ENCODE measurements around the gene DBNL. TPM values are rescaled to one million over a fixed set of nuclear protein-coding genes. Genes with fewer than 3 reads are reported as not detected.

Gene DBNL
- total RNA-seq, 2 donors from 2014 or later: 91.1 to 104 TPM

DNA sequence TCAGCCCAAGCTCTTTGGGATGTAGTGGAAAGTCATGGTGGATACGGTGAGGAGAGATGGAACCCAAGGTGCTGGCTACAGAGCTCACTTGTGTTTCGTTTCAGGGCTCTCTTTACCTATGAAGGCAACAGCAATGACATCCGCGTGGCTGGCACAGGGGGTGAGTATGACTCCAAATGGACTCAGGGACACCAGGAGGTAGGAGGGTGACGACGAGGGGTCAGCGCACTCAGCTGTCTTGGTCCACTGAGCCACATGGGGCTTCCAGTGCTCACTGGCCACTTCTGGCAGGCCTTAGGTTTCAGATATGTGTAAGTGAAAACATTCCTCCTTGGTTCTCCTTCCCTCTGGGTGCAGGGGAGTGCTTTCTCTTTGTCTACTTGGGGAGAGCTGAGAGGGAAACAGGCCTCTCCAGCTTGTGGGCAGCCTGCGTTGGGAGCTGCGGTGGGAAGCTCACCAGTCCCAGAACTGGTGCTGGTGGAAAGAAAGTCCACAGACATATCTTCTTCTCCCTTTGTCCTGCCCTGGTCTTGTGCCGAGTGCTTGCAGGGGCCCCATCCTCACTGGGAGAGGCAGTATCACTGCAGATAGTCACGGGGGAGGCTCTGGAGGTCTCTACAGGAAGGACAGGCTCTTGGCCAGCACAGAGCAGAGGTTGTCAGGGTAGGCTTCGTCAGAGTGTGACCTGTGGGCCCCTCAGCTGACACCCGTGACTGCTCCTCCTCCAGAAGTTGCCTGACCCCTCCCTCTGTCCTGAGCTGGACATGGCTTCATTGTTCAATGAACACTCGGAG, 5.8 kb downstream of the DBNL start:
- DNase-seq: no peak
- Mint-ChIP-seq H3K27ac (peak overlapping the region; percentile 99), H3K4me3 (no peak overlapping the region), H3K27me3 (no peaks in the 10 kb centered on the region), H3K36me3 (ENCODE audit: low read depth) (peaks cover 7% of the 10 kb centered on the region), H3K4me1 (peaks cover 50% of the 10 kb centered on the region)
- no peak for ATAC-seq
- no peaks in the 10 kb centered on the region for H3K9me3 ChIP-seq (ENCODE audit: control insufficient read depth, low read length, poor library complexity, severe bottlenecking)

DNA sequence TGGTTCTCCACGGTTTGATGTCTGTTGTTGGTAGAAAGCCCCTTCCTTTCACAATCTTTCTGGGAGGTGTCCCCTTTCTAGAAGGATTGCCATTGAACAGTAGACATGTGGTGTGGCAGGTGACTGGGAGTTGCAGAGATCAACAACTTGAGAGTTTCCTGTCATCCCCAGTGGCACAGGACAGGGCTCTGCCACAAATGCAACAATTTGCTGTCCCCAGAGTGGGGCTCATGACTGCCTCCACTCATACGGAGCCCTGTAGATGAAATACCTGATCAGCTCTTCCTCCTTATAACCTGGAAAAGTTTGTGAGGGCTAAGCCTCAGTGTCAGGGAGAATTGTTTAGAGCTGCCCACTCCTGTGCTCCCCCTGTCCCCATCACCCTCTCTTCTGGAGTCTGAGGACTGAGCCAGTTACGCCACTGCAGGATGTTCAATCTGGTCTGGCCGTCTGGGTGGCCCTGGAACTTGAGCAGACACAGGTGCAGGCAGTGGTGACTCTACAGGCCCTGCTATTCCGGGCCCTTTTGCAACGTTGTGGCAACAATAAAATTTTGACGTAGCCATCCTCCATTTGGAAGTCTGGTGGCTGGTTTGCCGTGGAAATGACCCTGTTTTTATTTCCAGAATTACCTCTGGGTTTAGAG, 6.5 kb downstream of the DBNL start:
- H3K27ac Mint-ChIP-seq: peak overlapping the region; percentile 72
- H3K9me3 ChIP-seq (ENCODE audit: control insufficient read depth, low read length, poor library complexity, severe bottlenecking): no peaks in the 10 kb centered on the region
- ATAC-seq (no peak), DNase-seq (no peak)
- H3K4me3 Mint-ChIP-seq: no peak overlapping the region
- peaks cover 46% of the 10 kb centered on the region for H3K4me1 Mint-ChIP-seq
- no peaks in the 10 kb centered on the region for H3K27me3 Mint-ChIP-seq
- H3K36me3 Mint-ChIP-seq (ENCODE audit: low read depth): peaks cover 7% of the 10 kb centered on the region

DNA sequence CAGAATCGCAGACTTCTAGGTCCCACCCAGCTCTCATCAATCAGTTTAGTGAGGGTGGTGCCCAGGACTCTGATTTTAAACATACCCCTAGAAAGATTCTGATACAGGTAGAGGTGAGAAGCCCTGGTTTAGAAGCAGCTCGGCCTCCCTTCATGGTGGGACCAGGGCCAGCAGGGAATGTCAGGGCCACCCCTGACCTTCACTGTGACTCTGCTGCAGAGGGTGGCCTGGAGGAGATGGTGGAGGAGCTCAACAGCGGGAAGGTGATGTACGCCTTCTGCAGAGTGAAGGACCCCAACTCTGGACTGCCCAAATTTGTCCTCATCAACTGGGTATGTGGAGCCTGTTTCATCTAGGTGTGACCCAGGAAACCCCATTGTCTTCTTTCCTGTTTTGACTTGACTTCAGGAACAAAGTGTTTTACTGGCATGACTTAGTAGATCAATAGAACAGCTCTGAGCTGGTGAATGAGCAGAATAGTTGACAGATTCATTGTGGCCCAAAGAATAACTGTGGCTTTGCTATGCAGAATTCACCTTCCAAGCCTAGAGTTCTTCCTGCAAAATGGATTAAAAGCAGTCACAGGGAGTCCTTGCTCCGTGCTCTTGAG, 7.2 kb downstream of the DBNL start:
- DNase-seq: no peak
- peaks cover 40% of the 10 kb centered on the region for H3K4me1 Mint-ChIP-seq
- no peak overlapping the region for H3K4me3 Mint-ChIP-seq
- no peak for ATAC-seq
- H3K36me3 Mint-ChIP-seq (ENCODE audit: low read depth): peaks cover 3% of the 10 kb centered on the region
- H3K9me3 ChIP-seq (ENCODE audit: control insufficient read depth, low read length, poor library complexity, severe bottlenecking): no peaks in the 10 kb centered on the region
- H3K27ac Mint-ChIP-seq: peak overlapping the region; percentile 72
- H3K27me3 Mint-ChIP-seq: no peaks in the 10 kb centered on the region

GRCh38 chr7:44052771-44053365, 8.4 kb downstream of the DBNL start:
- DNase-seq (no peak), ATAC-seq (no peak)
- Mint-ChIP-seq H3K4me1 (peaks cover 34% of the 10 kb centered on the region), H3K4me3 (no peak overlapping the region), H3K27me3 (no peaks in the 10 kb centered on the region), H3K36me3 (ENCODE audit: low read depth) (peaks cover 3% of the 10 kb centered on the region), H3K27ac (peak overlapping the region; percentile 72)
- H3K9me3 ChIP-seq (ENCODE audit: control insufficient read depth, low read length, poor library complexity, severe bottlenecking): no peaks in the 10 kb centered on the region

DNA sequence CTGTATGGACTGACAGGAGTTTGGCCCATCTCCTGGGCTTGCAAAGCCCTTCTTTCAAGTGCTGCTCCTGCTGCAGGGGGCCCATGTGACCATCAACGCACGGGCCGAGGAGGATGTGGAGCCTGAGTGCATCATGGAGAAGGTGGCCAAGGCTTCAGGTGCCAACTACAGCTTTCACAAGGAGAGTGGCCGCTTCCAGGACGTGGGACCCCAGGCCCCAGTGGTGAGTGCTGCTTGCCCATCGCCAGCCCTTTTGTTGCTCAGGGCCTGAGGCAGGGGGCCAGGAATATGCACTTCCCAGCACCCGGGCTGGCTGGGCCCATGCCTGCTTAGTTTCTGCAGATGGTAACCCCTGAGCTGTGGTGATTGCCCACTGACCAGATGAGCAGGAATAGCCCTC, 12.2 kb downstream of the DBNL start:
- no peak for ATAC-seq
- Mint-ChIP-seq H3K36me3 (ENCODE audit: low read depth) (peaks cover 5% of the 10 kb centered on the region), H3K27ac (no peak overlapping the region), H3K27me3 (no peaks in the 10 kb centered on the region), H3K4me3 (no peak overlapping the region), H3K4me1 (peaks cover 15% of the 10 kb centered on the region)
- no peak for DNase-seq
- no peaks in the 10 kb centered on the region for H3K9me3 ChIP-seq (ENCODE audit: control insufficient read depth, low read length, poor library complexity, severe bottlenecking)

GRCh38 chr7:44057181-44057848, 12.8 kb downstream of the DBNL start:
- peaks cover 5% of the 10 kb centered on the region for H3K36me3 Mint-ChIP-seq (ENCODE audit: low read depth)
- H3K27me3 Mint-ChIP-seq: no peaks in the 10 kb centered on the region
- DNase-seq: no peak
- ATAC-seq: no peak
- peak overlapping the region; percentile 79 for H3K27ac Mint-ChIP-seq
- no peaks in the 10 kb centered on the region for H3K9me3 ChIP-seq (ENCODE audit: control insufficient read depth, low read length, poor library complexity, severe bottlenecking)
- H3K4me3 Mint-ChIP-seq: no peak overlapping the region
- H3K4me1 Mint-ChIP-seq: peaks cover 12% of the 10 kb centered on the region

DNA sequence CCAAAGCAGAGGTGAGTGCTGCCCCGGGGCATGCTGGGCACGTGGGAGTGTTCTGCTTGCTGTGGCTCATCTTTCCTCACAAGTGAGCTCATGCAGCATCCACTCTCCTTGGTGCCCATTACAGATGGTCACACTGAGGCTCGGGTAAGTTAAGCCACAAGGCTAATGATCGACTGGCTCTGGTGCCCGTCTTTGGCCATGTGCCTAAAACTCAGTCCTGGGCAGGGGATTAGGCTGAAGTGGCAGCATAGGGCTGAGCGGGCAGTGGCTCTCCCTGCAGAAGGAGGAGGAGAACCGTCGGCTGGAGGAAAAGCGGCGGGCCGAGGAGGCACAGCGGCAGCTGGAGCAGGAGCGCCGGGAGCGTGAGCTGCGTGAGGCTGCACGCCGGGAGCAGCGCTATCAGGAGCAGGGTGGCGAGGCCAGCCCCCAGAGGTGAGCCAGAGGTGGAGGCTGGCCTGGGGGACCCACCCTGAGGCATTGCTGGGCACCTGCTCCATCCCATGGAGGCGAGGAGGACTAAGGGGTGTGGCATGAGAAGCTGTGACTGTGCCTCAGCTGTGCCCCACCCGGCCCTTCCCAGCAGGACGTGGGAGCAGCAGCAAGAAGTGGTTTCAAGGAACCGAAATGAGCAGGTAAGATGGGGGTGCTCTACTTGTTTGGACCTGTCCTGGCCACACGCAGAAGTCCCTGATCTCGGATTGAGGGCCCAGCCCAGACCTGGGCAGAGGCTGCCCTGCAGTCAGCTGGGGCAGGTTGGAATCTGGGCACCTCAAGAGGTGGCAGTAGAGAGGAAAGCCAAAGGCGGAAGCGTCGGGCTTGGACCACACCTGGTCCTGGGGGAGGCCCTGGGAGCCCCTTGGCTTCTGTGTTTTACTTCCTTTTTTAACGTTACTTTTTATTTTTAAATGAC, 13.6 kb downstream of the DBNL start:
- peak in 1 of 3 donors; percentile 6 for DNase-seq

GRCh38 chr7:44058759-44059218, 14.3 kb downstream of the DBNL start:
- Mint-ChIP-seq H3K4me3 (peak overlapping the region; percentile 41), H3K27me3 (no peaks in the 10 kb centered on the region), H3K27ac (peak overlapping the region; percentile 27), H3K4me1 (peaks cover 12% of the 10 kb centered on the region), H3K36me3 (ENCODE audit: low read depth) (peaks cover 5% of the 10 kb centered on the region)
- ATAC-seq: peak; percentile 15
- no peaks in the 10 kb centered on the region for H3K9me3 ChIP-seq (ENCODE audit: control insufficient read depth, low read length, poor library complexity, severe bottlenecking)
- DNase-seq: peak in 1 of 3 donors; percentile 5

More for the DNA sequence above, 13.6 kb downstream of the DBNL start:
- peaks cover 12% of the 10 kb centered on the region for H3K4me1 Mint-ChIP-seq
- ATAC-seq: peak; percentile 36
- no peaks in the 10 kb centered on the region for H3K9me3 ChIP-seq (ENCODE audit: control insufficient read depth, low read length, poor library complexity, severe bottlenecking)
- peaks cover 5% of the 10 kb centered on the region for H3K36me3 Mint-ChIP-seq (ENCODE audit: low read depth)
- peak overlapping the region; percentile 41 for H3K4me3 Mint-ChIP-seq
- H3K27me3 Mint-ChIP-seq: no peaks in the 10 kb centered on the region
- H3K27ac Mint-ChIP-seq: peak overlapping the region; percentile 79

DNA sequence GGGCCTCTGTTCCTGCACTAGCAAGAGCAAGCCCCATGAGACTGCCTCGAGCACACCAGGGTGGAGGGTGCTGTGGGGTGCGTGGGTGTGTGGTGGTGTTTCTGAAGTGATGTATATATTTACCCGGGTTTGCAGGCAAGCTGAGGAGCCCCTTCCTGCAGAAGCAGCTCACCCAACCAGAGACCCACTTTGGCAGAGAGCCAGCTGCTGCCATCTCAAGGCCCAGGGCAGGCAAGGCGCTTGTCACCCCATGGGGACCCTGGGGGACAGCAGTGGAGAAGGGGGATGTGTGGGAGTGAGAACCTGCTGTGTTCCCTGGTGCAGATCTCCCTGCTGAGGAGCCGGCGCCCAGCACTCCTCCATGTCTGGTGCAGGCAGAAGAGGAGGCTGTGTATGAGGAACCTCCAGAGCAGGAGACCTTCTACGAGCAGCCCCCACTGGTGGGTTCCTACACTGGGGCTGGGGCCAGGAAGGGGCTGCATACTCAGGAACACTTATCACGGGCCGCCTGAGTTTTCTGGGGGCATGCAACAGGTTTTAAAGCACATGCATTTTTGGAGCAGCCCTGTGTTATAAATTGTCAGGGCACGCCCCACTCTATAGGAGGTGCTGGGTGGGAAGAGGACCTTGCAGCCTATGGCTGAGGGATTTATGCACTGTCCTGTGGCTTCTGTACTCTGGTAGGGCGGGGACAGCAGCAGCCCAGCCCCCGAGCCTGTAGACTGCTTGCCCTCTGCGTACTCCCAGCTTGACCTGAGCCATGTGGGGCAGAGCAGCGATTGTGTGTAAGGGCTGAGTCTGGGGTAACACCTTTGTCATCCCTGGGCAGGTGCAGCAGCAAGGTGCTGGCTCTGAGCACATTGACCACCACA, 15.0 kb downstream of the DBNL start:
- Mint-ChIP-seq H3K4me3 (no peak overlapping the region), H3K36me3 (ENCODE audit: low read depth) (peaks cover 5% of the 10 kb centered on the region), H3K27ac (peak overlapping the region; percentile 24), H3K4me1 (peaks cover 12% of the 10 kb centered on the region), H3K27me3 (no peaks in the 10 kb centered on the region)
- DNase-seq (no peak), ATAC-seq (peak; percentile 49)
- no peaks in the 10 kb centered on the region for H3K9me3 ChIP-seq (ENCODE audit: control insufficient read depth, low read length, poor library complexity, severe bottlenecking)

- no peaks in the 10 kb centered on the region for H3K9me3 ChIP-seq (ENCODE audit: control insufficient read depth, low read length, poor library complexity, severe bottlenecking)
- no peak for ATAC-seq
- H3K27ac Mint-ChIP-seq: peak overlapping the region; percentile 24
- peaks cover 2% of the 10 kb centered on the region for H3K36me3 Mint-ChIP-seq (ENCODE audit: low read depth)
- H3K4me3 Mint-ChIP-seq: no peak overlapping the region
- H3K4me1 Mint-ChIP-seq: peaks cover 9% of the 10 kb centered on the region
- no peaks in the 10 kb centered on the region for H3K27me3 Mint-ChIP-seq
- DNase-seq: peak in 1 of 3 donors; percentile 3
Measured at GRCh38 chr7:44060091-44060947, 15.8 kb downstream of the DBNL start.

All from T-helper 17 cell (primary cell).